ENCODE results near the gene DYDC1. TPM values are rescaled to one million over a fixed set of nuclear protein-coding genes. Genes with fewer than 3 reads are reported as not detected.

The DYDC1 gene
- total and polyA plus RNA-seq, 2 of the 13 experiments (the other 11 are each of a cell fraction or from before 2014, with no cell fraction given) = not detected

DNA sequence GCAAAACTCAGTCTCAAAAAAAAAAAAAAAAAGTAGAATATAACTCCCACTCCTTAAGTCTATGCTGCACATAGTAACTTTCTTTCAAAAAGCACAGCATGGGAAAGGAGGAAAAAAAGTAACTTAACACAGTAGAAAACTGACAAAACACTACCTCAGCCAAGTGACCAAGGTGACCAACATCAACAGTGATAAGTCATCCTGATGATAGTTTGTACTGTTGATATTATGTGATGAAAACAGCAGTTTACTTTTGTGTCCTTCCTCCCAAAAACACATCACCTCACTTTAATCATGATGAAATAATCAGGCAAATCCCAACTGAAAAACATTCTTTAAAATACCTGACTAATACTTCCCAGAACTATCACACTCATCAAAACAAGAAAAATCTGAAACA lies 37.8 kb downstream of the DYDC1 start:
- peaks cover 40% of the 10 kb centered on the region for H3K4me1 ChIP-seq (ENCODE audit: insufficient read depth, low read length)
- no peaks in the 10 kb centered on the region for H4K20me1 ChIP-seq (ENCODE audit: insufficient read depth, low read length)
- ChIA-PET CTCF (ENCODE audit: low intra/inter-chr PET ratio, low total read pairs) (no interaction called here), POLR2A (no interaction called here)
- H3K4me2 ChIP-seq (ENCODE audit: low read depth, low read length) = no peak overlapping the region
- H2AFZ ChIP-seq (ENCODE audit: low read length) = no peak overlapping the region
- no peak overlapping the region for H3K9ac ChIP-seq (ENCODE audit: insufficient read depth, low read depth, low read length)
- H3K4me3 ChIP-seq (replicated peaks in 1 of 3; ENCODE audit: insufficient read depth in 1 of 3, low read depth in 2 of 3, low read length in 3 of 3) = no peak overlapping the region
- intact Hi-C loops (cut with micrococcal nuclease; ENCODE audit: unreplicated experiment) = no loop called here
- DNase-seq (ENCODE audit: low spot score) (no peak), FAIRE-seq (no peak), ATAC-seq (no peak)
- H3K36me3 ChIP-seq (replicated peaks in 1 of 2; ENCODE audit: control insufficient read depth in 1 of 2, insufficient read depth in 2 of 2, low read length in 2 of 2) = no peaks in the 10 kb centered on the region
- no peak overlapping the region for H3K27ac ChIP-seq (ENCODE audit: extremely low read length, insufficient read depth, low read length)
- TF ChIP-seq ZNF550 (CRISPR knock-in tag; IDR thresholded peaks at IDR 0.05; ENCODE audit: borderline replicate concordance) (no peak), ZNF790 (CRISPR knock-in tag; IDR thresholded peaks at IDR 0.05; ENCODE audit: borderline replicate concordance) (no peak), NFKBIZ (CRISPR knock-in tag; IDR thresholded peaks at IDR 0.05) (no peak), HOXA7 (CRISPR knock-in tag; IDR thresholded peaks at IDR 0.05) (no peak), CHD4 (IDR thresholded peaks at IDR 0.05; ENCODE audit: borderline replicate concordance, low read length) (no peak), SRSF9 (IDR thresholded peaks at IDR 0.05; ENCODE audit: borderline replicate concordance, insufficient read depth, low read depth, low read length, poor library complexity, severe bottlenecking) (no peak), KMT2A (CRISPR knock-in tag; IDR thresholded peaks at IDR 0.05) (no peak), ZSCAN12 (CRISPR knock-in tag; IDR thresholded peaks at IDR 0.05) (no peak)
- TF ChIP-seq, protein P1, sequence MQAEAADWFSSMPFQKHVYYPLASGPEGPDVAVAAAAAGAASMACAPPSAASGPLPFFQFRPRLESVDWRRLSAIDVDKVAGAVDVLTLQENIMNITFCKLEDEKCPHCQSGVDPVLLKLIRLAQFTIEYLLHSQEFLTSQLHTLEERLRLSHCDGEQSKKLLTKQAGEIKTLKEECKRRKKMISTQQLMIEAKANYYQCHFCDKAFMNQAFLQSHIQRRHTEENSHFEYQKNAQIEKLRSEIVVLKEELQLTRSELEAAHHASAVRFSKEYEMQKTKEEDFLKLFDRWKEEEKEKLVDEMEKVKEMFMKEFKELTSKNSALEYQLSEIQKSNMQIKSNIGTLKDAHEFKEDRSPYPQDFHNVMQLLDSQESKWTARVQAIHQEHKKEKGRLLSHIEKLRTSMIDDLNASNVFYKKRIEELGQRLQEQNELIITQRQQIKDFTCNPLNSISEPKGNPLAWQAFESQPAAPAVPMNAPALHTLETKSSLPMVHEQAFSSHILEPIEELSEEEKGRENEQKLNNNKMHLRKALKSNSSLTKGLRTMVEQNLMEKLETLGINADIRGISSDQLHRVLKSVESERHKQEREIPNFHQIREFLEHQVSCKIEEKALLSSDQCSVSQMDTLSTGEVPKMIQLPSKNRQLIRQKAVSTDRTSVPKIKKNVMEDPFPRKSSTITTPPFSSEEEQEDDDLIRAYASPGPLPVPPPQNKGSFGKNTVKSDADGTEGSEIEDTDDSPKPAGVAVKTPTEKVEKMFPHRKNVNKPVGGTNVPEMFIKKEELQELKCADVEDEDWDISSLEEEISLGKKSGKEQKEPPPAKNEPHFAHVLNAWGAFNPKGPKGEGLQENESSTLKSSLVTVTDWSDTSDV (CRISPR knock-in tag; IDR thresholded peaks at IDR 0.05) = no peak
- TF ChIP-seq, protein P2, sequence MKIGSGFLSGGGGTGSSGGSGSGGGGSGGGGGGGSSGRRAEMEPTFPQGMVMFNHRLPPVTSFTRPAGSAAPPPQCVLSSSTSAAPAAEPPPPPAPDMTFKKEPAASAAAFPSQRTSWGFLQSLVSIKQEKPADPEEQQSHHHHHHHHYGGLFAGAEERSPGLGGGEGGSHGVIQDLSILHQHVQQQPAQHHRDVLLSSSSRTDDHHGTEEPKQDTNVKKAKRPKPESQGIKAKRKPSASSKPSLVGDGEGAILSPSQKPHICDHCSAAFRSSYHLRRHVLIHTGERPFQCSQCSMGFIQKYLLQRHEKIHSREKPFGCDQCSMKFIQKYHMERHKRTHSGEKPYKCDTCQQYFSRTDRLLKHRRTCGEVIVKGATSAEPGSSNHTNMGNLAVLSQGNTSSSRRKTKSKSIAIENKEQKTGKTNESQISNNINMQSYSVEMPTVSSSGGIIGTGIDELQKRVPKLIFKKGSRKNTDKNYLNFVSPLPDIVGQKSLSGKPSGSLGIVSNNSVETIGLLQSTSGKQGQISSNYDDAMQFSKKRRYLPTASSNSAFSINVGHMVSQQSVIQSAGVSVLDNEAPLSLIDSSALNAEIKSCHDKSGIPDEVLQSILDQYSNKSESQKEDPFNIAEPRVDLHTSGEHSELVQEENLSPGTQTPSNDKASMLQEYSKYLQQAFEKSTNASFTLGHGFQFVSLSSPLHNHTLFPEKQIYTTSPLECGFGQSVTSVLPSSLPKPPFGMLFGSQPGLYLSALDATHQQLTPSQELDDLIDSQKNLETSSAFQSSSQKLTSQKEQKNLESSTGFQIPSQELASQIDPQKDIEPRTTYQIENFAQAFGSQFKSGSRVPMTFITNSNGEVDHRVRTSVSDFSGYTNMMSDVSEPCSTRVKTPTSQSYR (CRISPR knock-in tag; IDR thresholded peaks at IDR 0.05; ENCODE audit: borderline replicate concordance) = no peak
- TF ChIP-seq, protein P3, sequence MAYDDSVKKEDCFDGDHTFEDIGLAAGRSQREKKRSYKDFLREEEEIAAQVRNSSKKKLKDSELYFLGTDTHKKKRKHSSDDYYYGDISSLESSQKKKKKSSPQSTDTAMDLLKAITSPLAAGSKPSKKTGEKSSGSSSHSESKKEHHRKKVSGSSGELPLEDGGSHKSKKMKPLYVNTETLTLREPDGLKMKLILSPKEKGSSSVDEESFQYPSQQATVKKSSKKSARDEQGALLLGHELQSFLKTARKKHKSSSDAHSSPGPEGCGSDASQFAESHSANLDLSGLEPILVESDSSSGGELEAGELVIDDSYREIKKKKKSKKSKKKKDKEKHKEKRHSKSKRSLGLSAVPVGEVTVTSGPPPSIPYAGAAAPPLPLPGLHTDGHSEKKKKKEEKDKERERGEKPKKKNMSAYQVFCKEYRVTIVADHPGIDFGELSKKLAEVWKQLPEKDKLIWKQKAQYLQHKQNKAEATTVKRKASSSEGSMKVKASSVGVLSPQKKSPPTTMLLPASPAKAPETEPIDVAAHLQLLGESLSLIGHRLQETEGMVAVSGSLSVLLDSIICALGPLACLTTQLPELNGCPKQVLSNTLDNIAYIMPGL (CRISPR knock-in tag; IDR thresholded peaks at IDR 0.05; ENCODE audit: borderline replicate concordance in 1 of 2, low read depth in 1 of 2) = no peak
- TF ChIP-seq, protein P4, sequence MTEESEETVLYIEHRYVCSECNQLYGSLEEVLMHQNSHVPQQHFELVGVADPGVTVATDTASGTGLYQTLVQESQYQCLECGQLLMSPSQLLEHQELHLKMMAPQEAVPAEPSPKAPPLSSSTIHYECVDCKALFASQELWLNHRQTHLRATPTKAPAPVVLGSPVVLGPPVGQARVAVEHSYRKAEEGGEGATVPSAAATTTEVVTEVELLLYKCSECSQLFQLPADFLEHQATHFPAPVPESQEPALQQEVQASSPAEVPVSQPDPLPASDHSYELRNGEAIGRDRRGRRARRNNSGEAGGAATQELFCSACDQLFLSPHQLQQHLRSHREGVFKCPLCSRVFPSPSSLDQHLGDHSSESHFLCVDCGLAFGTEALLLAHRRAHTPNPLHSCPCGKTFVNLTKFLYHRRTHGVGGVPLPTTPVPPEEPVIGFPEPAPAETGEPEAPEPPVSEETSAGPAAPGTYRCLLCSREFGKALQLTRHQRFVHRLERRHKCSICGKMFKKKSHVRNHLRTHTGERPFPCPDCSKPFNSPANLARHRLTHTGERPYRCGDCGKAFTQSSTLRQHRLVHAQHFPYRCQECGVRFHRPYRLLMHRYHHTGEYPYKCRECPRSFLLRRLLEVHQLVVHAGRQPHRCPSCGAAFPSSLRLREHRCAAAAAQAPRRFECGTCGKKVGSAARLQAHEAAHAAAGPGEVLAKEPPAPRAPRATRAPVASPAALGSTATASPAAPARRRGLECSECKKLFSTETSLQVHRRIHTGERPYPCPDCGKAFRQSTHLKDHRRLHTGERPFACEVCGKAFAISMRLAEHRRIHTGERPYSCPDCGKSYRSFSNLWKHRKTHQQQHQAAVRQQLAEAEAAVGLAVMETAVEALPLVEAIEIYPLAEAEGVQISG (CRISPR knock-in tag; IDR thresholded peaks at IDR 0.05) = no peak
- no TSS peak for BruUV-seq (replicated peaks)
- H3K79me2 ChIP-seq (ENCODE audit: insufficient read depth, low read length) = no peaks in the 10 kb centered on the region
- no peaks in the 10 kb centered on the region for H3K9me3 ChIP-seq (ENCODE audit: low read length)
- in situ Hi-C loops (cut with HindIII; ENCODE audit: extremely low pct_ligation_motif_present, low pct_unique_long_range_greater_than_20kb) = no loop called here
- H3K27me3 ChIP-seq (ENCODE audit: control insufficient read depth in 1 of 2, insufficient read depth in 2 of 2, low read length in 2 of 2) = no peaks in the 10 kb centered on the region

Data from HepG2 (cell line).